SK-N-SH (cell line): ENCODE data around the gene GSTM1. TPM values are rescaled to one million over a fixed set of nuclear protein-coding genes. Genes with fewer than 3 reads are reported as not detected.

Experiments used
- CTCF ChIA-PET: fragments of 300-600, 350-600 bp; formaldehyde crosslinking; extraction: SDS; loops from one replicate; lab custom pipeline; 2021; lab: Yijun Ruan, JAX
- POLR2A ChIA-PET: fragments of 350-600 bp; sonication (Branson Sonifier 250); formaldehyde crosslinking; extraction: SDS; loops from one replicate; lab custom pipeline; 2020; ENCODE audit warnings: antibody characterized with exemption, inconsistent platforms; lab: Yijun Ruan, JAX
- DNase-seq: peaks from one replicate; pipeline ENCODE4 v3.0.0; 2012
- H2AFZ ChIP-seq: fragments of 200-600 bp; sonication (generic); 2 replicates; pipeline ENCODE4 v1.8.1; 2016; ENCODE audit warnings: antibody characterized with exemption, mild to moderate bottlenecking, low read depth
- H3F3A ChIP-seq: fragments of 200-600 bp; sonication (generic); replicated peaks from 2 replicates; pipeline ENCODE3; 2016; ENCODE audit warnings: antibody characterized with exemption, mild to moderate bottlenecking; ENCODE audit not compliant: insufficient read depth
- H3K27ac ChIP-seq, 2 experiments: fragments of 200-500 bp in 1 of 2; fragments of 200-600 bp in 1 of 2; sonication (Bioruptor generic) in 1 of 2; sonication (generic), shearing (Covaris generic) in 1 of 2; 2 replicates each; pipeline versions ENCODE4 v1.5.1 to v1.6.1; 2014 to 2016; ENCODE audit warnings: low read depth in 2 of 2, inconsistent platforms in 1 of 2, low read length in 1 of 2, mild to moderate bottlenecking in 1 of 2, mixed read lengths in 1 of 2
- H3K27me3 ChIP-seq: fragments of 200-600 bp; sonication (generic), shearing (Covaris generic); 2 replicates; pipeline ENCODE4 v1.6.1; 2016; ENCODE audit warnings: mixed run types; ENCODE audit not compliant: insufficient read depth
- H3K36me3 ChIP-seq, 2 experiments: fragments of 200-500 bp in 1 of 2; fragments of 200-600 bp in 1 of 2; sonication (Bioruptor generic) in 1 of 2; sonication (generic) in 1 of 2; replicated peaks in 1 of 2; 2 replicates each; pipeline versions ENCODE3 to v1.5.1; 2014 to 2016; ENCODE audit warnings: low read length in 1 of 2, mild to moderate bottlenecking in 1 of 2; ENCODE audit not compliant: insufficient read depth in 2 of 2, control insufficient read depth in 1 of 2
- H3K4me1 ChIP-seq, 2 experiments: fragments of 200-500 bp in 1 of 2; fragments of 200-600 bp in 1 of 2; sonication (Bioruptor generic) in 1 of 2; sonication (generic), shearing (Covaris generic) in 1 of 2; 2 replicates each; pipeline versions ENCODE4 v1.5.1 to v1.6.1; 2014 to 2016; ENCODE audit warnings: low read depth in 1 of 2, low read length in 1 of 2, mixed run types in 1 of 2; ENCODE audit not compliant: insufficient read depth in 2 of 2, control insufficient read depth in 1 of 2
- H3K4me2 ChIP-seq: fragments of 200-600 bp; sonication (generic), shearing (Covaris generic); 2 replicates; pipeline ENCODE4 v1.6.1; 2017; ENCODE audit warnings: mixed run types
- H3K4me3 ChIP-seq, 2 experiments: fragments of 200-500 bp in 1 of 2; fragments of 200-600 bp in 1 of 2; sonication (Bioruptor generic) in 1 of 2; sonication (generic), shearing (Covaris generic) in 1 of 2; 2 replicates each; pipeline versions ENCODE4 v1.5.1 to v1.8.1; 2014 to 2016; ENCODE audit warnings: low read depth in 2 of 2, inconsistent platforms in 1 of 2, low read length in 1 of 2, mild to moderate bottlenecking in 1 of 2, mixed read lengths in 1 of 2, moderate library complexity in 1 of 2
- H3K79me2 ChIP-seq: fragments of 200-600 bp; sonication (generic); 2 replicates; pipeline ENCODE4 v1.8.1; 2017; ENCODE audit warnings: mild to moderate bottlenecking; ENCODE audit not compliant: insufficient read depth
- H3K9ac ChIP-seq: fragments of 200-600 bp; sonication (generic); 2 replicates; pipeline ENCODE4 v1.6.1; 2017; ENCODE audit warnings: mixed run types
- H3K9me2 ChIP-seq: fragments of 200-600 bp; sonication (generic); 2 replicates; pipeline ENCODE4 v1.6.1; 2017; ENCODE audit warnings: mixed run types
- H3K9me3 ChIP-seq: fragments of 200-600 bp; sonication (generic); 2 replicates; pipeline ENCODE4 v1.6.1; 2017; ENCODE audit warnings: mixed run types, mild to moderate bottlenecking, moderate library complexity
- H4K20me1 ChIP-seq: fragments of 200-600 bp; sonication (generic); 2 replicates; pipeline ENCODE4 v1.6.1; 2017; ENCODE audit warnings: mild to moderate bottlenecking, mixed run types; ENCODE audit not compliant: insufficient read depth
- CHD2 ChIP-seq: fragments of 150-350 bp; IDR thresholded peaks from 2 replicates; pipeline ENCODE4 v1.6.1; 2018; ENCODE audit warnings: low read length; ENCODE audit not compliant: partially characterized antibody
- EP300 ChIP-seq, 2 experiments: IDR thresholded peaks; 2 replicates each; pipeline versions ENCODE4 v1.4.0 to v1.6.1; 2012; ENCODE audit warnings: borderline replicate concordance in 1 of 2, low read depth in 1 of 2, low read length in 1 of 2
- FOSL2 ChIP-seq: IDR thresholded peaks from 2 replicates; pipeline ENCODE4 v1.4.0; 2012; ENCODE audit warnings: low read depth, mild to moderate bottlenecking, moderate library complexity, borderline replicate concordance
- FOXJ3 ChIP-seq: sonication (generic); formaldehyde crosslinking; IDR thresholded peaks from 2 replicates; pipeline ENCODE4 v1.5.1; 2020; ENCODE audit warnings: mild to moderate bottlenecking, missing genetic modification reagents
- GATA2 ChIP-seq: sonication (generic); formaldehyde crosslinking; IDR thresholded peaks from 2 replicates; pipeline ENCODE4 v1.5.0; 2020; ENCODE audit warnings: mild to moderate bottlenecking, missing genetic modification reagents
- MXI1 ChIP-seq: IDR thresholded peaks from 2 replicates; pipeline ENCODE4 v1.6.1; 2012; ENCODE audit warnings: mild to moderate bottlenecking, low read depth, low read length, improper control_type of control experiment
- RAD21 ChIP-seq: IDR thresholded peaks from 2 replicates; pipeline ENCODE4 v1.6.1; 2012; ENCODE audit warnings: mild to moderate bottlenecking, low read length
- RCOR1 ChIP-seq: fragments of 150-350 bp; IDR thresholded peaks from 2 replicates; pipeline ENCODE4 v1.6.1; 2017; ENCODE audit warnings: antibody characterized with exemption, low read length
- RXRA ChIP-seq: IDR thresholded peaks from 2 replicates; pipeline ENCODE4 v1.4.0; 2012; ENCODE audit warnings: low read depth, mild to moderate bottlenecking, borderline replicate concordance
- SIN3A ChIP-seq: IDR thresholded peaks from 2 replicates; pipeline ENCODE4 v1.6.1; 2012; ENCODE audit warnings: low read depth, mild to moderate bottlenecking, low read length, moderate library complexity, borderline replicate concordance
- SMC3 ChIP-seq: IDR thresholded peaks from 2 replicates; pipeline ENCODE4 v1.6.1; 2012; ENCODE audit warnings: low read depth, low read length, improper control_type of control experiment
- TCF12 ChIP-seq: IDR thresholded peaks from 2 replicates; pipeline ENCODE4 v1.4.0; 2012
- WGBS: methylation state at CpG from one replicate; pipeline ENCODE4 v1.1.6; 2017; ENCODE audit warnings: low lambda C conversion rate; 5-methylcytosine and 5-hydroxymethylcytosine counted together
- polyA plus RNA-seq, 3 experiments: library from polyadenylated mRNA; depleted of rRNA; stranded (reverse); fragments of >200 nt; gene quantifications; 2 replicates each; pipeline ENCODE4 v1.2.3, GENCODE V29; 2012
- TF ChIP-seq, protein P1 (sequence below): IDR thresholded peaks from 2 replicates; pipeline ENCODE4; 2012
- TF ChIP-seq, protein P2 (sequence below): IDR thresholded peaks from 2 replicates; pipeline ENCODE4 v1.4.0; 2012; ENCODE audit warnings: low read depth
- TF ChIP-seq, protein P3 (sequence below): fragments of 200-600 bp; sonication (generic); IDR thresholded peaks from 2 replicates; pipeline ENCODE4 v1.6.1; 2017; ENCODE audit warnings: antibody characterized with exemption, mild to moderate bottlenecking, moderate library complexity

Gene GSTM1
- polyA plus RNA-seq, 1 of the 3 experiments (the other 2 are of a cell fraction) = not detected

DNA sequence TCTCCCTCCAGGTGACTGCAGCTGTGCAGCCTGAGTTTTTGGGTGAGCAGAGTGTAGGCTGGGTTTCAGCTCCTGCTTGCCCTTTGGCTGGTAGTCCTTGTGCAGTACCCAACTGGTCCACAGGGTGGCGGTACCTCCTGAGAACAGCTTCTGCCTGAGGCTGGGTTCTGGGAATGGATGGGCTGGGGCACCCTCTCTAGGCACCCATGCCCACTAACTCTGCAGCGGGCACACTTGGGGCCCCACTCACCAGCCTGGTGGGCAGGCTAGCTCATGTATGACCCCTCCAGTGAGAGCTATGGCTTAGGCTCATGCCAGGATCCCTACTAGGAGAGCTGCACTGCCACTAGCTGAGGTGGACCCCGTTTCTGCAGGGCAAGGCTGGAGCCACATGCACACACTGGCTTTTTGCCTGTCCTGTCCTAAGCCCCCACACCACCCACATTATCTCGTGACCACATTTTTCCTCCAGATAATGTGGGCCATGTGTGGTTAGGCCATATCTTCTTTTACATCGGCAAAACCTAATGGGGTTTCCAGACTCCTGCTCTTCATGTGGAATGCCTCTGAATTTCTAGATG, 47.2 kb upstream of the GSTM1 start:
- Histone ChIP-seq H3K9me2 (no peaks in the 10 kb centered on the region), H3K9me3 (no peaks in the 10 kb centered on the region), H3K36me3 (no peaks in the 10 kb centered on the region), H3F3A (peaks cover 4% of the 10 kb centered on the region), H2AFZ (0 out of 2 replicates have a peak overlapping the region, but pooled peaks have one; percentile 18), H3K79me2 (no peaks in the 10 kb centered on the region), H3K9ac (no peak overlapping the region), H3K27ac (peak overlapping the region; percentile 26 to 98; a peak in 3 of 4 replicates), H4K20me1 (no peaks in the 10 kb centered on the region), H3K4me1 (peaks cover 7 to 71% of the 10 kb centered on the region in 2 experiments; a peak in 3 of 4 replicates), H3K27me3 (no peaks in the 10 kb centered on the region), H3K4me2 (peak overlapping the region; percentile 27; the same call in 1 of the 2 replicates), H3K4me3 (peak overlapping the region in 1 of 2 experiments; percentile 5; a peak in 1 of 4 replicates)
- ChIA-PET POLR2A (interaction anchor here (0.6 to 4.9 kb wide), 6 partner anchors 8 to 94 kb away, joined by 3 to 44 read pairs (median 6); partner anchors contain the start of genes GNAI3 and GSTM4), CTCF (interaction anchor here (0.6 to 9.5 kb wide), 53 partner anchors 10 to 856 kb away, joined by 3 to 169 read pairs (median 4); partner anchors contain the start of genes AHCYL1, AMPD2, CYB561D1 and GNAI3)
- DNase-seq = peak; percentile 83
- TF ChIP-seq, protein P1, sequence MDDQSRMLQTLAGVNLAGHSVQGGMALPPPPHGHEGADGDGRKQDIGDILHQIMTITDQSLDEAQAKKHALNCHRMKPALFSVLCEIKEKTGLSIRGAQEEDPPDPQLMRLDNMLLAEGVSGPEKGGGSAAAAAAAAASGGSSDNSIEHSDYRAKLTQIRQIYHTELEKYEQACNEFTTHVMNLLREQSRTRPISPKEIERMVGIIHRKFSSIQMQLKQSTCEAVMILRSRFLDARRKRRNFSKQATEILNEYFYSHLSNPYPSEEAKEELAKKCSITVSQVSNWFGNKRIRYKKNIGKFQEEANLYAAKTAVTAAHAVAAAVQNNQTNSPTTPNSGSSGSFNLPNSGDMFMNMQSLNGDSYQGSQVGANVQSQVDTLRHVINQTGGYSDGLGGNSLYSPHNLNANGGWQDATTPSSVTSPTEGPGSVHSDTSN = no peak
- peak; percentile 96 for TF ChIP-seq FOXJ3 (CRISPR knock-in tag)
- TF ChIP-seq, protein P2, sequence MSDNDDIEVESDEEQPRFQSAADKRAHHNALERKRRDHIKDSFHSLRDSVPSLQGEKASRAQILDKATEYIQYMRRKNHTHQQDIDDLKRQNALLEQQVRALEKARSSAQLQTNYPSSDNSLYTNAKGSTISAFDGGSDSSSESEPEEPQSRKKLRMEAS = no peak
- TF ChIP-seq TCF12 = peak; percentile 70
- 0 out of 2 replicates have a peak, but pooled peaks have one; percentile 22 for TF ChIP-seq SIN3A
- no peak for TF ChIP-seq RXRA
- TF ChIP-seq CHD2 = peak; percentile 80
- TF ChIP-seq GATA2 = peak; percentile 99
- TF ChIP-seq FOSL2 = no peak
- TF ChIP-seq, protein P3, sequence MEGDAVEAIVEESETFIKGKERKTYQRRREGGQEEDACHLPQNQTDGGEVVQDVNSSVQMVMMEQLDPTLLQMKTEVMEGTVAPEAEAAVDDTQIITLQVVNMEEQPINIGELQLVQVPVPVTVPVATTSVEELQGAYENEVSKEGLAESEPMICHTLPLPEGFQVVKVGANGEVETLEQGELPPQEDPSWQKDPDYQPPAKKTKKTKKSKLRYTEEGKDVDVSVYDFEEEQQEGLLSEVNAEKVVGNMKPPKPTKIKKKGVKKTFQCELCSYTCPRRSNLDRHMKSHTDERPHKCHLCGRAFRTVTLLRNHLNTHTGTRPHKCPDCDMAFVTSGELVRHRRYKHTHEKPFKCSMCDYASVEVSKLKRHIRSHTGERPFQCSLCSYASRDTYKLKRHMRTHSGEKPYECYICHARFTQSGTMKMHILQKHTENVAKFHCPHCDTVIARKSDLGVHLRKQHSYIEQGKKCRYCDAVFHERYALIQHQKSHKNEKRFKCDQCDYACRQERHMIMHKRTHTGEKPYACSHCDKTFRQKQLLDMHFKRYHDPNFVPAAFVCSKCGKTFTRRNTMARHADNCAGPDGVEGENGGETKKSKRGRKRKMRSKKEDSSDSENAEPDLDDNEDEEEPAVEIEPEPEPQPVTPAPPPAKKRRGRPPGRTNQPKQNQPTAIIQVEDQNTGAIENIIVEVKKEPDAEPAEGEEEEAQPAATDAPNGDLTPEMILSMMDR = peak; percentile 92
- peak in 1 of 2 experiments; percentile 94; a peak in 2 of 4 replicates for TF ChIP-seq EP300 (IDR thresholded peaks at IDR 0.05; ENCODE audit: borderline replicate concordance in 1 of 2, low read depth in 1 of 2, low read length in 1 of 2)
- TF ChIP-seq SMC3 = peak; percentile 82
- TF ChIP-seq MXI1 = peak; percentile 90
- peak; percentile 69 for TF ChIP-seq RAD21
- peak; percentile 94 for TF ChIP-seq RCOR1
- WGBS = 7% methylated on average over 5 of the region's 5 CpGs
